H1 (cell line): ENCODE results near the gene C15orf61. TPM values are rescaled to one million over a fixed set of nuclear protein-coding genes. Genes with fewer than 3 reads are reported as not detected.

Source experiments
- CTCF ChIA-PET: fragments of 300-600 bp; sonication (Branson Sonifier 250); formaldehyde crosslinking; loops from one replicate; lab custom pipeline; 2021; ENCODE audit not compliant: partially characterized antibody; lab: Charles Lee
- POLR2A ChIA-PET: fragments of 300-600 bp; sonication (Branson Sonifier 250); formaldehyde crosslinking; loops from one replicate; lab custom pipeline; 2021; ENCODE audit warnings: inconsistent platforms; ENCODE audit not compliant: partially characterized antibody; lab: Charles Lee
- DNase-seq, 2 experiments: peaks; one replicate each; pipeline versions ENCODE4 v3.0.0 to v3.0.0-alpha.2; 2010 to 2022; ENCODE audit warnings: low spot score in 2 of 2, low read depth in 1 of 2, mixed read lengths in 1 of 2
- FAIRE-seq: peaks from 2 replicates; lab custom pipeline; 2011; peaks lifted over from hg19 to GRCh38; lab: Jason Lieb, UNC
- H2AFZ ChIP-seq: 2 replicates; pipeline ENCODE4 v1.8.1; 2012; ENCODE audit warnings: low read length, inconsistent platforms
- H2AK5ac ChIP-seq: 2 replicates; pipeline ENCODE4 v1.6.1; 2013; ENCODE audit warnings: low read depth, low read length
- H2BK120ac ChIP-seq: replicated peaks from 2 replicates; pipeline ENCODE3; 2013; ENCODE audit warnings: low read depth, low read length, inconsistent platforms
- H2BK12ac ChIP-seq: 2 replicates; pipeline ENCODE4 v1.6.1; 2013; ENCODE audit warnings: low read depth, low read length
- H2BK15ac ChIP-seq: 2 replicates; pipeline ENCODE4 v1.6.1; 2013; ENCODE audit warnings: low read length
- H2BK20ac ChIP-seq: 2 replicates; pipeline ENCODE4 v1.6.1; 2013; ENCODE audit warnings: low read length
- H2BK5ac ChIP-seq: 2 replicates; pipeline ENCODE4 v1.6.1; 2013; ENCODE audit warnings: low read depth, low read length
- H3K14ac ChIP-seq: 2 replicates; pipeline ENCODE4 v1.6.1; 2013; ENCODE audit warnings: inconsistent platforms; ENCODE audit not compliant: insufficient read length
- H3K18ac ChIP-seq: 2 replicates; pipeline ENCODE4 v1.6.1; 2013; ENCODE audit warnings: low read length; ENCODE audit errors: extremely low read depth
- H3K23ac ChIP-seq: 2 replicates; pipeline ENCODE4 v1.6.1; 2013; ENCODE audit warnings: inconsistent platforms; ENCODE audit not compliant: insufficient read length
- H3K23me2 ChIP-seq: 2 replicates; pipeline ENCODE4 v1.6.1; 2013; ENCODE audit warnings: low read depth, low read length
- H3K27ac ChIP-seq: 2 replicates; pipeline ENCODE4 v1.6.1; 2011; ENCODE audit warnings: low read depth, low read length, inconsistent platforms
- H3K27me3 ChIP-seq, 4 experiments: replicated peaks in 1 of 4; 1 replicate in 1 of 4; 2 replicates in 3 of 4; pipeline versions ENCODE4 v1.6.1 to v1.8.1; 2011 to 2013; ENCODE audit warnings: low read length in 3 of 4, mild to moderate bottlenecking in 3 of 4, inconsistent platforms in 2 of 4, mixed read lengths in 2 of 4, moderate library complexity in 1 of 4; ENCODE audit not compliant: control insufficient read depth in 3 of 4, insufficient read depth in 3 of 4; ENCODE audit errors: extremely low read depth in 1 of 4
- H3K36me3 ChIP-seq, 4 experiments: 2 replicates each; pipeline versions ENCODE4 v1.6.1 to v1.8.1; 2011 to 2013; ENCODE audit warnings: mild to moderate bottlenecking in 4 of 4, low read length in 3 of 4, moderate library complexity in 2 of 4, control low read depth in 1 of 4, inconsistent platforms in 1 of 4; ENCODE audit not compliant: insufficient read depth in 4 of 4, control insufficient read depth in 2 of 4
- H3K4ac ChIP-seq: replicated peaks from 2 replicates; pipeline ENCODE3; 2013; ENCODE audit warnings: low read length, low read depth, mixed read lengths, inconsistent platforms; ENCODE audit not compliant: insufficient read length
- H3K4me1 ChIP-seq, 4 experiments: replicated peaks in 1 of 4; 1 replicate in 1 of 4; 2 replicates in 3 of 4; pipeline versions ENCODE4 v1.6.1 to v1.8.1; 2011 to 2013; ENCODE audit warnings: low read length in 3 of 4, inconsistent platforms in 2 of 4, mixed read lengths in 1 of 4; ENCODE audit not compliant: insufficient read depth in 4 of 4, control insufficient read depth in 3 of 4
- H3K4me2 ChIP-seq, 2 experiments: 2 replicates each; pipeline versions ENCODE4 v1.6.1 to v1.8.1; 2011 to 2013; ENCODE audit warnings: low read depth in 2 of 2, low read length in 2 of 2, control low read depth in 1 of 2, inconsistent platforms in 1 of 2, mild to moderate bottlenecking in 1 of 2; ENCODE audit not compliant: insufficient read depth in 1 of 2
- H3K4me3 ChIP-seq, 4 experiments: fragments of 200-600, 300-600 bp in 1 of 4; sonication (generic), shearing (Covaris generic), sonication (Bioruptor Twin) in 1 of 4; 2 replicates each; pipeline versions ENCODE4 v1.5.1 to v1.8.1; 2011 to 2016; ENCODE audit warnings: low read length in 4 of 4, low read depth in 3 of 4, control low read depth in 2 of 4, inconsistent platforms in 2 of 4, mild to moderate bottlenecking in 2 of 4, mixed read lengths in 1 of 4, moderate library complexity in 1 of 4; ENCODE audit not compliant: insufficient read depth in 2 of 4; ENCODE audit errors: extremely low read depth in 1 of 4
- H3K56ac ChIP-seq: replicated peaks from 2 replicates; pipeline ENCODE3; 2013; ENCODE audit warnings: low read depth, mild to moderate bottlenecking, mixed read lengths, low read length, inconsistent platforms; ENCODE audit not compliant: insufficient read length
- H3K79me1 ChIP-seq: 2 replicates; pipeline ENCODE4 v1.6.1; 2013; ENCODE audit warnings: low read depth, low read length, control low read depth
- H3K79me2 ChIP-seq, 2 experiments: 2 replicates each; pipeline versions ENCODE4 v1.6.1 to v1.8.1; 2012 to 2013; ENCODE audit warnings: low read length in 2 of 2, mild to moderate bottlenecking in 2 of 2, inconsistent platforms in 1 of 2; ENCODE audit not compliant: insufficient read depth in 2 of 2, control insufficient read depth in 1 of 2
- H3K9ac ChIP-seq, 4 experiments: replicated peaks in 1 of 4; 1 replicate in 1 of 4; 2 replicates in 3 of 4; pipeline versions ENCODE4 v1.6.1 to v1.8.1; 2011 to 2013; ENCODE audit warnings: low read depth in 3 of 4, low read length in 3 of 4, control low read depth in 2 of 4, mild to moderate bottlenecking in 2 of 4, moderate library complexity in 2 of 4, inconsistent platforms in 1 of 4; ENCODE audit errors: extremely low read depth in 1 of 4
- H3K9me3 ChIP-seq, 2 experiments: 2 replicates each; pipeline versions ENCODE4 v1.6.1 to v1.8.1; 2012 to 2013; ENCODE audit warnings: mild to moderate bottlenecking in 2 of 2, moderate library complexity in 2 of 2, control low read depth in 1 of 2, inconsistent platforms in 1 of 2, low read depth in 1 of 2, low read length in 1 of 2, mixed read lengths in 1 of 2; ENCODE audit not compliant: insufficient read depth in 2 of 2
- H4K20me1 ChIP-seq, 2 experiments: replicated peaks in 1 of 2; 2 replicates each; pipeline versions ENCODE3 to v1.8.1; 2011 to 2013; ENCODE audit warnings: inconsistent platforms in 2 of 2, low read length in 2 of 2, mild to moderate bottlenecking in 1 of 2; ENCODE audit not compliant: insufficient read depth in 2 of 2, control insufficient read depth in 1 of 2
- H4K5ac ChIP-seq: 2 replicates; pipeline ENCODE4 v1.6.1; 2013; ENCODE audit warnings: low read length, low read depth, mixed read lengths, inconsistent platforms; ENCODE audit not compliant: insufficient read length
- H4K8ac ChIP-seq: 2 replicates; pipeline ENCODE4 v1.8.0; 2013; ENCODE audit warnings: mild to moderate bottlenecking, moderate library complexity, low read length, inconsistent platforms; ENCODE audit not compliant: insufficient read depth; ENCODE audit errors: extremely low read depth
- H4K91ac ChIP-seq: replicated peaks from 2 replicates; pipeline ENCODE3; 2013; ENCODE audit warnings: low read length, mixed read lengths, inconsistent platforms; ENCODE audit not compliant: insufficient read length
- CHD2 ChIP-seq: IDR thresholded peaks from 2 replicates; pipeline ENCODE4 v1.6.1; 2012; ENCODE audit warnings: low read length, improper control_type of control experiment
- PHF8 ChIP-seq: fragments of 200-600 bp; sonication (generic); conservative IDR thresholded peaks from 2 replicates; pipeline ENCODE4 v1.7.1; 2012; ENCODE audit warnings: low read depth, mild to moderate bottlenecking, inconsistent platforms, low read length, moderate library complexity
- RFX5 ChIP-seq: IDR thresholded peaks from 2 replicates; pipeline ENCODE4 v1.6.1; 2011; ENCODE audit warnings: low read depth, low read length, improper control_type of control experiment, borderline replicate concordance
- SIRT6 ChIP-seq: IDR thresholded peaks from one replicate; pipeline ENCODE4 v1.7.1; 2012; ENCODE audit warnings: low read length, inconsistent platforms
- WGBS, 2 experiments: shearing (Covaris generic) in 1 of 2; methylation state at CpG; one replicate each; pipeline versions ENCODE4 v1.1.6 to v1.1.7; 2013 to 2015; ENCODE audit warnings: low lambda C conversion rate in 2 of 2, mixed read lengths in 2 of 2, inconsistent platforms in 1 of 2, low coverage in 1 of 2, missing lambda C conversion rate in 1 of 2; ENCODE audit not compliant: insufficient replicate concordance in 2 of 2, insufficient coverage in 1 of 2, insufficient read length in 1 of 2; ENCODE audit errors: extremely low coverage in 1 of 2, missing lambda C conversion rate in 1 of 2; 5-methylcytosine and 5-hydroxymethylcytosine counted together
- polyA plus RNA-seq, 7 experiments: library from polyadenylated mRNA; depleted of rRNA in 3 of 7; stranded (reverse) in 5 of 7; unstranded in 2 of 7; fragments of >200 nt in 5 of 7; fragments of 200-250 nt in 2 of 7; gene quantifications; 1 replicate in 5 of 7; 2 replicates in 1 of 7; 4 replicates in 1 of 7; pipeline versions ENCODE4 v1.2.1 to v1.2.3, GENCODE V29; 2011 to 2013; ENCODE audit warnings: missing spikeins in 2 of 7, mixed read lengths in 2 of 7
- total RNA-seq: library from RNA; stranded (reverse); fragmentation: NEBNext Ultra II Directional; extraction: Animal tissue kit (Norgen Biotek cat#: 25700); gene quantifications from 2 replicates; pipeline ENCODE4 v1.2.1, GENCODE V29; 2021

Gene C15orf61
- total and polyA plus RNA-seq, 2 of the 8 experiments (the other 6 are each of a cell fraction or from before 2014, with no cell fraction given), result 1.7 to 2.0 TPM

GRCh38 chr15:67559576-67559975 lies 38.6 kb downstream of the C15orf61 start:
- Histone ChIP-seq H4K20me1 (no peaks in the 10 kb centered on the region), H3K23ac (no peak overlapping the region), H3K56ac (no peak overlapping the region), H2AFZ (no peak overlapping the region), H3K23me2 (no peaks in the 10 kb centered on the region), H2BK12ac (no peak overlapping the region), H3K27me3 (no peaks in the 10 kb centered on the region), H3K18ac (no peak overlapping the region), H4K5ac (no peak overlapping the region), H3K79me1 (no peaks in the 10 kb centered on the region), H3K9ac (no peak overlapping the region), H3K4me2 (no peak overlapping the region), H2AK5ac (no peak overlapping the region), H3K36me3 (no peaks in the 10 kb centered on the region), H3K4me1 (peaks cover 0 to 6% (median 4%) of the 10 kb centered on the region in 4 experiments; a peak in 5 of 7 replicates), H2BK120ac (no peak overlapping the region), H3K4ac (no peak overlapping the region), H4K8ac (no peak overlapping the region), H2BK15ac (no peak overlapping the region), H4K91ac (no peak overlapping the region), H2BK5ac (no peak overlapping the region), H3K27ac (no peak overlapping the region), H3K79me2 (no peaks in the 10 kb centered on the region), H2BK20ac (no peak overlapping the region), H3K4me3 (no peak overlapping the region), H3K9me3 (no peaks in the 10 kb centered on the region), H3K14ac (no peak overlapping the region)
- 85% methylated on average over 2 of the region's 2 CpGs; no CpG with 5 or more reads in 1 of the 2 experiments for WGBS, 2 experiments
- no peak for FAIRE-seq
- ChIA-PET CTCF (interaction anchor here (1.0 to 1.9 kb wide), 4 partner anchors 12 to 39 kb away, joined by 3 to 7 read pairs (median 3); no protein-coding TSS in a partner anchor), POLR2A (interaction anchor here (0.5 kb wide), 1 partner anchor 720 kb away, joined by 3 read pairs; no protein-coding TSS in a partner anchor)
- TF ChIP-seq PHF8, result no peak
- TF ChIP-seq CHD2, result no peak
- no peak for TF ChIP-seq SIRT6
- TF ChIP-seq RFX5, result no peak
- no peak for DNase-seq
